IMR-90 (cell line): ENCODE results near the gene TSPEAR.

Source experiments
- BHLHE40 ChIP-seq: fragments of 150-350 bp; IDR thresholded peaks from 2 replicates; pipeline ENCODE4 v1.6.1; 2016; ENCODE audit warnings: mild to moderate bottlenecking, low read depth, low read length
- NFE2L2 ChIP-seq: fragments of 150-350 bp; IDR thresholded peaks from 2 replicates; pipeline ENCODE4 v1.6.1; 2016; ENCODE audit warnings: low read depth, mild to moderate bottlenecking, low read length
- POLR2A ChIP-seq: IDR thresholded peaks from 2 replicates; pipeline ENCODE4 v1.6.1; 2012; ENCODE audit warnings: mild to moderate bottlenecking, low read depth, low read length
- SMC3 ChIP-seq: fragments of 150-350 bp; IDR thresholded peaks from 2 replicates; pipeline ENCODE4 v1.6.1; 2016; ENCODE audit warnings: low read depth, mild to moderate bottlenecking, antibody characterized with exemption, low read length, moderate library complexity
- TF ChIP-seq, protein P1 (sequence below): conservative IDR thresholded peaks from 2 replicates; pipeline ENCODE4 v1.5.1; 2012; ENCODE audit warnings: mild to moderate bottlenecking, low read depth, low read length, improper control_type of control experiment
- TF ChIP-seq, protein P2 (sequence below): fragments of 150-350 bp; IDR thresholded peaks from 2 replicates; pipeline ENCODE4 v1.6.1; 2017; ENCODE audit warnings: mild to moderate bottlenecking, antibody characterized with exemption, low read length, low read depth
- TF ChIP-seq, protein P3 (sequence below): fragments of 150-350 bp; IDR thresholded peaks from 2 replicates; pipeline ENCODE4 v1.6.1; 2016; ENCODE audit warnings: low read depth, mild to moderate bottlenecking, low read length, moderate library complexity, borderline replicate concordance

DNA sequence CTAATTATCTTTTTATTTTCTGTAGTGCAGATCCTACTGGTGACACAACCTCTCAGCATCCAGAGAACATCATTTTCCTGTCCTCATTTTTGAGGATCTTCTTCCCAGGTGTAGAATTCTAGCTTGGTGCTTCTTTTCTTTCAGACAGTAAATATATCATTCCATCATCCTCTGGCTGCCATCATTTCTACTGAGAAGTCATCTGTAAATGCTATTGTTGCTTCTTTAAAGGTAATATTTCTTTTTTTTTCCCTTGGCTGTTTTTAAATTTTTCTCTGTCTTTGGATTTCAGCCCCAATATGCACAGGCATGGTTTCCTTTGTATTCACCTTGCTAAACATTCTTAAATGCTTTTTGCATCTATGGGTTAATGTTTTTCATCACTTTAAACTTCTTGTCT is 87.8 kb downstream of the TSPEAR start:
- TF ChIP-seq POLR2A (no peak), NFE2L2 (no peak), BHLHE40 (no peak), SMC3 (no peak)
- TF ChIP-seq, protein P1, sequence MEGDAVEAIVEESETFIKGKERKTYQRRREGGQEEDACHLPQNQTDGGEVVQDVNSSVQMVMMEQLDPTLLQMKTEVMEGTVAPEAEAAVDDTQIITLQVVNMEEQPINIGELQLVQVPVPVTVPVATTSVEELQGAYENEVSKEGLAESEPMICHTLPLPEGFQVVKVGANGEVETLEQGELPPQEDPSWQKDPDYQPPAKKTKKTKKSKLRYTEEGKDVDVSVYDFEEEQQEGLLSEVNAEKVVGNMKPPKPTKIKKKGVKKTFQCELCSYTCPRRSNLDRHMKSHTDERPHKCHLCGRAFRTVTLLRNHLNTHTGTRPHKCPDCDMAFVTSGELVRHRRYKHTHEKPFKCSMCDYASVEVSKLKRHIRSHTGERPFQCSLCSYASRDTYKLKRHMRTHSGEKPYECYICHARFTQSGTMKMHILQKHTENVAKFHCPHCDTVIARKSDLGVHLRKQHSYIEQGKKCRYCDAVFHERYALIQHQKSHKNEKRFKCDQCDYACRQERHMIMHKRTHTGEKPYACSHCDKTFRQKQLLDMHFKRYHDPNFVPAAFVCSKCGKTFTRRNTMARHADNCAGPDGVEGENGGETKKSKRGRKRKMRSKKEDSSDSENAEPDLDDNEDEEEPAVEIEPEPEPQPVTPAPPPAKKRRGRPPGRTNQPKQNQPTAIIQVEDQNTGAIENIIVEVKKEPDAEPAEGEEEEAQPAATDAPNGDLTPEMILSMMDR = no peak
- TF ChIP-seq, protein P2, sequence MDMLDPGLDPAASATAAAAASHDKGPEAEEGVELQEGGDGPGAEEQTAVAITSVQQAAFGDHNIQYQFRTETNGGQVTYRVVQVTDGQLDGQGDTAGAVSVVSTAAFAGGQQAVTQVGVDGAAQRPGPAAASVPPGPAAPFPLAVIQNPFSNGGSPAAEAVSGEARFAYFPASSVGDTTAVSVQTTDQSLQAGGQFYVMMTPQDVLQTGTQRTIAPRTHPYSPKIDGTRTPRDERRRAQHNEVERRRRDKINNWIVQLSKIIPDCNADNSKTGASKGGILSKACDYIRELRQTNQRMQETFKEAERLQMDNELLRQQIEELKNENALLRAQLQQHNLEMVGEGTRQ = no peak
- TF ChIP-seq, protein P3, sequence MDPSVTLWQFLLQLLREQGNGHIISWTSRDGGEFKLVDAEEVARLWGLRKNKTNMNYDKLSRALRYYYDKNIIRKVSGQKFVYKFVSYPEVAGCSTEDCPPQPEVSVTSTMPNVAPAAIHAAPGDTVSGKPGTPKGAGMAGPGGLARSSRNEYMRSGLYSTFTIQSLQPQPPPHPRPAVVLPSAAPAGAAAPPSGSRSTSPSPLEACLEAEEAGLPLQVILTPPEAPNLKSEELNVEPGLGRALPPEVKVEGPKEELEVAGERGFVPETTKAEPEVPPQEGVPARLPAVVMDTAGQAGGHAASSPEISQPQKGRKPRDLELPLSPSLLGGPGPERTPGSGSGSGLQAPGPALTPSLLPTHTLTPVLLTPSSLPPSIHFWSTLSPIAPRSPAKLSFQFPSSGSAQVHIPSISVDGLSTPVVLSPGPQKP = no peak
